ENCODE data around the gene OSBPL5. TPM values are rescaled to one million over a fixed set of nuclear protein-coding genes. Genes with fewer than 3 reads are reported as not detected.

Gene OSBPL5
- total and polyA plus RNA-seq, 8 donors, result 8.6 to 127 (median 25.2) TPM

DNA sequence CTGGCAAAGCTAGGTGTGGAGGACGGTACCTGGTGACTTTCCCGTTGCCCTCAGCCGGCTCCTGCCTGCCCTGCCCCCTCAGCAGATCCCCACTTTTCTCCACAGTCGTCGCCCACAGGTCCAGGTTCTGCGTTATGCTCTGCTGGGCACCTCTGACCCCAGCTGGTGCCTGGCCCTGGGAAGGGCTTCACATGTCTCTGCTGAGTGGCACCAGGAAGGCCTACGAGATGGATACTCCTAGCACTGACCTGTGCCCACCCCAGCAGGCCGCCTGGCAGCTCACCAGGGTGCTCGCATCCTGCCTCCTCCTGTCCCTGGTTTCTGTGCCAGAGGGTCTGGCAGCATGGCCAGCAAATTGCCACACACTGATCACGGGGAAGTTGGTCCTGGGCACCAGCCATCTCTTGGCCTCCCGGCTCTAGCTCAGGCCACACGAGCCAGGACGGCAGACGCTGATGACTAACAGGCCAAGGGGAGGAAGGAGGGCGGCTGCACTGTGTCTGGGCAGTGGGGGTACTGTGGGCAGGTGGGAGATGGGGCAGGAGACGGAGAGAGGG, 121.7 kb downstream of the OSBPL5 start:
- Histone ChIP-seq H3K36me3 (peaks cover 26 to 77% (median 67%) of the 10 kb centered on the region in 4 donors), H3K4me1 (peaks cover 15 to 49% (median 36%) of the 10 kb centered on the region in 4 donors), H3K4me3 (no peak overlapping the region), H3K27me3 (no peaks in the 10 kb centered on the region), H3K9me3 (no peaks in the 10 kb centered on the region), H3K27ac (peak overlapping the region; percentile 52 to 77 (median 68))
- intact Hi-C loops (cut with DNase I; ENCODE audit: low total_unique reads), result no loop called here
- TF ChIP-seq, protein P1, sequence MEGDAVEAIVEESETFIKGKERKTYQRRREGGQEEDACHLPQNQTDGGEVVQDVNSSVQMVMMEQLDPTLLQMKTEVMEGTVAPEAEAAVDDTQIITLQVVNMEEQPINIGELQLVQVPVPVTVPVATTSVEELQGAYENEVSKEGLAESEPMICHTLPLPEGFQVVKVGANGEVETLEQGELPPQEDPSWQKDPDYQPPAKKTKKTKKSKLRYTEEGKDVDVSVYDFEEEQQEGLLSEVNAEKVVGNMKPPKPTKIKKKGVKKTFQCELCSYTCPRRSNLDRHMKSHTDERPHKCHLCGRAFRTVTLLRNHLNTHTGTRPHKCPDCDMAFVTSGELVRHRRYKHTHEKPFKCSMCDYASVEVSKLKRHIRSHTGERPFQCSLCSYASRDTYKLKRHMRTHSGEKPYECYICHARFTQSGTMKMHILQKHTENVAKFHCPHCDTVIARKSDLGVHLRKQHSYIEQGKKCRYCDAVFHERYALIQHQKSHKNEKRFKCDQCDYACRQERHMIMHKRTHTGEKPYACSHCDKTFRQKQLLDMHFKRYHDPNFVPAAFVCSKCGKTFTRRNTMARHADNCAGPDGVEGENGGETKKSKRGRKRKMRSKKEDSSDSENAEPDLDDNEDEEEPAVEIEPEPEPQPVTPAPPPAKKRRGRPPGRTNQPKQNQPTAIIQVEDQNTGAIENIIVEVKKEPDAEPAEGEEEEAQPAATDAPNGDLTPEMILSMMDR (IDR thresholded peaks at IDR 0.05), result no peak
- TF ChIP-seq EP300 (IDR thresholded peaks at IDR 0.05) (peak; percentile 32), POLR2AphosphoS5 (IDR thresholded peaks at IDR 0.05) (peak in 2 of 3 donors; percentile 30 to 32)
- peak in 1 of 2 donors; percentile 78 for DNase-seq
- WGBS, 5 donors, result 39 to 77% (median 45%) methylated on average over 14 to 16 of the region's 16 CpGs

DNA sequence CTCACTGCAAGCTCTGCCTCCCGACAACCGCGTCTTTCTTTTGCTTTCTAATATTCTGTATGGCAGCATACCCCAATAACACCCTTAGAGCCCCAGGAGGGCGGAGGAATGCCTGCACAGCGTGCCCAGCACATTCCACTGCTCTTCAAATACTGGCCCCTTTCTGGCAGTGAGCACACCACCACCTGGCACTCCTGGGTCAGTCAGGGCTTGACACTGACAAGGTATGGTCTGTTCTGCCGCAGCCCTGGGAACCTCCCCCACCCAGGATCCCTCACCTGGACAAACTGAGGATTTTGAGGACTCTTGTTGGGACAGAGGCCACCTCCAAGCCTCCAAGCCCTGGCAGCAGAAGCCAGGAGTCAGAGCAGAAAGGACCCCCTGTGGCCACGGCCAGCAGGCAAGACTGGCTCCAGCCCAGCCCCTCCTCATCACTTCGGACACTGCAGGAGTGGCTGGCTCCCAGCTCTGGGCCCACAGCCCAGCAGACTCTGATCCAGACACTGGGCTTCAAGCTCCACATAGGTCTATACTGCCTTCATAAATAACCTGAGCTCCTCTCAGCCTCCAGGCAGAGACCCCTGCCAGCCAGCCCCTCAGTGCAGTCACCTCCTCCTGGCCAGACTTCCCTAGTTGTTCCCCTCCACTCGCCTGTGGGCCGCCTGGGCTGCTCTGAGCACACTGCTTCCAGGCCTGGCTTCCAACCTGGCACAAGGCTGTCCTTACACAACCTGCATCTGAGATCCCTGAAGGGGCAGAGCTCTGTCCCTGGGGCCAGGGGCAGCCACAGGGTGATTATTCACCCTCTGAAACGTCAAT, 122.4 kb downstream of the OSBPL5 start:
- intact Hi-C loops (cut with DNase I; ENCODE audit: low total_unique reads), result no loop called here
- H3K36me3 ChIP-seq, result peaks cover 33 to 83% (median 73%) of the 10 kb centered on the region in 4 donors
- 50 to 76% (median 60%) methylated on average over 8 to 11 of the region's 11 CpGs for WGBS, 5 donors

DNA sequence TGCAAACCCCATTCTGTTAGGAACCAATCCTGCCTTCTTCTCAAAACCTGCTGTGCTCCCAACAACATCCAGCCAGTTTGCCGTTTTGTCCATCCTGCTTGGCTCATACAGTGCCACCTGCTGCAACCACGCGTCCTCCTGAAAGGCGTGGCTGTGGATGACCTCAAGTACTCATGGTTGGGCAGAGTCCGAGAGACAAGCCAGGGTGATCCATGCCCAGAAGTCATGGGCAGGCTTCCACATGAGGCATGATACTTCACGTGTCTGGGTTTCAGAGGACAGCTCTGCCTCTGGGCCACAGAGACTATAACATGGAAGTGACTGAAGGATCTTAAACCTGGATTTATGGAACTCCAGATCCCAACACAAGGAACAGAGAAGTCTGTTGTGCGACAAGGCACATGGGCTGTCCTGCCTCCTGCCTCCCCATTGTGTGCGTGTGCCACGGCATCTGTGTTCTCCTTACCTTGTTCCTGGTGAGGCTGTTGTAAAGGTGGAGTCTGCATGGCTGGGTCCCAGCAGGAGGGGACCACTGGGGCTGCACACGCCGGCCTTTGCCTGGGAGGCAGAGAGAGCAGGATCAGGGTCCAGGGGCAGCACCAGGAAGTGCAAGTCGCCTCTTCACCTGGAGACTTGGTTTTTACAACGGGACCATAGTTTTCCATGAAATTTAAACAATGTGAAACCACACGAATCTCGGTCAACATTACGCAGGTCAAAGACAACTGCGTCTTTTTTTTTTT, 123.2 kb downstream of the OSBPL5 start:
- TF ChIP-seq POLR2A (IDR thresholded peaks at IDR 0.05) (no peak), EP300 (IDR thresholded peaks at IDR 0.05) (no peak), POLR2AphosphoS5 (IDR thresholded peaks at IDR 0.05) (no peak)
- TF ChIP-seq, protein P1 (IDR thresholded peaks at IDR 0.05), result no peak
- 62 to 80% (median 75%) methylated on average over 17 of the region's 17 CpGs for WGBS, 5 donors
- no peak overlapping the region for H3K4me3 ChIP-seq
- H3K27me3 ChIP-seq, result no peaks in the 10 kb centered on the region
- peaks cover 25 to 61% (median 39%) of the 10 kb centered on the region in 4 donors for H3K4me1 ChIP-seq
- peak overlapping the region in 2 of 5 donors; percentile 28 to 77 for H3K27ac ChIP-seq
- H3K36me3 ChIP-seq, result peaks cover 40 to 86% (median 75%) of the 10 kb centered on the region in 4 donors
- intact Hi-C loops (cut with DNase I; ENCODE audit: low total_unique reads), result no loop called here
- no peak for DNase-seq
- no peaks in the 10 kb centered on the region for H3K9me3 ChIP-seq

More for the DNA sequence above, 122.4 kb downstream of the OSBPL5 start:
- TF ChIP-seq POLR2A (IDR thresholded peaks at IDR 0.05) (no peak), POLR2AphosphoS5 (IDR thresholded peaks at IDR 0.05) (no peak), EP300 (IDR thresholded peaks at IDR 0.05) (no peak)
- TF ChIP-seq, protein P1 (IDR thresholded peaks at IDR 0.05), result no peak
- no peaks in the 10 kb centered on the region for H3K27me3 ChIP-seq
- H3K9me3 ChIP-seq, result no peaks in the 10 kb centered on the region
- peaks cover 17 to 53% (median 37%) of the 10 kb centered on the region in 4 donors for H3K4me1 ChIP-seq
- DNase-seq, result no peak
- peak overlapping the region; percentile 52 to 77 (median 68) for H3K27ac ChIP-seq
- H3K4me3 ChIP-seq, result no peak overlapping the region

DNA sequence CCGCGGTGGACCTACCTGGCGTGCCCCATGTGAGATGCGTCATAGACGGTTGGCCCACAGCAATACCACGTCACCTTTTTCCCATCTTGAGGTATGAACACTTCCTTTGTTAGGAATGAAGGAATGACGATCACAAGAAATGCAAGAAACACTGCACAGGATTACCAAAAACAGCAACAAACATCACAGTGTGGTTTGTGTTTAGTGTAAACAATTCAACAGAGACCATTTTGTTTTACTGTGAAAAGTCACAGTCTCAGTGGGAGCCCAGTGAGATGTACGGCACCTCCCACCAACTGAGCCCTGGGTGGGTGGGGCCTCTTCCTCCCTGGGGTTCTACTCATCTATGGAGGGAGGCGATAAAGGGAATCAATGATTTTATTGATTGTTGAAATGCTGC, 124.2 kb downstream of the OSBPL5 start:
- Histone ChIP-seq H3K27ac (no peak overlapping the region), H3K4me3 (no peak overlapping the region), H3K36me3 (peaks cover 47 to 86% (median 76%) of the 10 kb centered on the region in 4 donors), H3K27me3 (no peaks in the 10 kb centered on the region), H3K4me1 (peaks cover 26 to 61% (median 35%) of the 10 kb centered on the region in 4 donors), H3K9me3 (no peaks in the 10 kb centered on the region)
- WGBS, 5 donors, result 85 to 93% (median 90%) methylated on average over 9 of the region's 9 CpGs
- no peak for DNase-seq
- intact Hi-C loops (cut with DNase I; ENCODE audit: low total_unique reads), result no loop called here
- TF ChIP-seq POLR2A (IDR thresholded peaks at IDR 0.05) (no peak), EP300 (IDR thresholded peaks at IDR 0.05) (no peak), POLR2AphosphoS5 (IDR thresholded peaks at IDR 0.05) (no peak)
- TF ChIP-seq, protein P1 (IDR thresholded peaks at IDR 0.05), result no peak

Measured in stomach (tissue), 9 donors.